OCI-LY7 (cell line): ENCODE measurements around the gene GNB4. TPM values are rescaled to one million over a fixed set of nuclear protein-coding genes. Genes with fewer than 3 reads are reported as not detected.

Experiments used
- BruUV-seq: library from RNA; stranded (reverse); fragments of 400-500 nt; replicated peaks from 2 replicates; lab custom pipeline; 2021; lab: Mats Ljungman, UMichigan
- CTCF ChIA-PET: fragments of 300-600 bp; sonication (Branson Sonifier 250); formaldehyde crosslinking; loops from one replicate; lab custom pipeline; 2022; ENCODE audit warnings: antibody characterized with exemption; ENCODE audit not compliant: unreplicated experiment; lab: Charles Lee
- POLR2A ChIA-PET: fragments of 300-600 bp; sonication (Branson Sonifier 250); formaldehyde crosslinking; loops from one replicate; lab custom pipeline; 2022; ENCODE audit warnings: antibody characterized with exemption; lab: Charles Lee
- DNase-seq: peaks from one replicate; pipeline ENCODE4 v3.0.0-alpha.2; 2015; ENCODE audit warnings: low spot score
- H2AFZ ChIP-seq: fragments of 200-600 bp; sonication (generic), shearing (Covaris generic); 2 replicates; pipeline ENCODE4 v1.6.1; 2014; ENCODE audit warnings: mild to moderate bottlenecking, antibody characterized with exemption, low read length, moderate library complexity
- H3K27ac ChIP-seq: fragments of 200-600 bp; sonication (generic); 2 replicates; pipeline ENCODE4 v1.5.1; 2014; ENCODE audit warnings: mixed run types, low read depth, mild to moderate bottlenecking, moderate library complexity, low read length, inconsistent platforms; ENCODE audit not compliant: poor library complexity, severe bottlenecking
- H3K36me3 ChIP-seq: fragments of 200-600 bp; sonication (generic); 2 replicates; pipeline ENCODE4 v1.6.1; 2014; ENCODE audit warnings: mild to moderate bottlenecking, antibody characterized with exemption, low read length, moderate library complexity, mixed read lengths; ENCODE audit not compliant: insufficient read depth
- H3K4me1 ChIP-seq: fragments of 200-600 bp; sonication (generic); 2 replicates; pipeline ENCODE4 v1.5.1; 2014; ENCODE audit warnings: mild to moderate bottlenecking, low read length; ENCODE audit not compliant: insufficient read depth, poor library complexity, severe bottlenecking
- H3K4me2 ChIP-seq: fragments of 200-600 bp; sonication (generic); 2 replicates; pipeline ENCODE4 v1.6.1; 2014; ENCODE audit warnings: mild to moderate bottlenecking, low read length
- H3K4me3 ChIP-seq: fragments of 200-600 bp; sonication (generic); 2 replicates; pipeline ENCODE4 v1.5.1; 2014; ENCODE audit warnings: mild to moderate bottlenecking, low read depth, low read length; ENCODE audit not compliant: poor library complexity, severe bottlenecking
- H3K79me2 ChIP-seq: fragments of 200-600 bp; sonication (generic); 2 replicates; pipeline ENCODE4 v1.6.1; 2016; ENCODE audit warnings: low read depth, mild to moderate bottlenecking, low read length, moderate library complexity, mixed read lengths; ENCODE audit not compliant: insufficient read depth
- H3K9me2 ChIP-seq: fragments of 200-600 bp; sonication (generic); 2 replicates; pipeline ENCODE4 v1.6.1; 2016; ENCODE audit warnings: mild to moderate bottlenecking, low read length, mixed read lengths; ENCODE audit not compliant: insufficient read depth
- H3K9me3 ChIP-seq: fragments of 200-600 bp; sonication (generic); 2 replicates; pipeline ENCODE4 v1.6.1; 2014; ENCODE audit warnings: mild to moderate bottlenecking, mixed run types, low read length, mixed read lengths
- H4K20me1 ChIP-seq: fragments of 200-600 bp; sonication (generic); 2 replicates; pipeline ENCODE4 v1.6.1; 2014; ENCODE audit warnings: mild to moderate bottlenecking, antibody characterized with exemption, low read length, moderate library complexity, mixed read lengths; ENCODE audit not compliant: insufficient read depth
- CTCF ChIP-seq: fragments of 200-600 bp; sonication (generic); conservative IDR thresholded peaks from 2 replicates; pipeline ENCODE4 v1.5.1; 2014; ENCODE audit warnings: mild to moderate bottlenecking, antibody characterized with exemption, low read length, moderate library complexity, mixed read lengths
- EZH2phosphoT487 ChIP-seq: fragments of 200-600 bp; sonication (generic); IDR thresholded peaks from 2 replicates; pipeline ENCODE4 v1.6.1; 2018; ENCODE audit warnings: low read depth, borderline replicate concordance, mild to moderate bottlenecking, mixed run types, antibody characterized with exemption, low read length, moderate library complexity, mixed read lengths
- intact Hi-C: fragments of 100-400 bp; cut with micrococcal nuclease; formaldehyde crosslinking; loops from one replicate; pipeline ENCODE4 v1.10.0; 2022; ENCODE audit not compliant: unreplicated experiment
- total RNA-seq, 2 experiments: library from RNA; depleted of rRNA in 1 of 2; stranded (reverse); fragments of >200 nt in 1 of 2; shearing (Covaris generic) in 1 of 2; gene quantifications; 2 replicates each; pipeline ENCODE4 v1.2.3, GENCODE V29; 2014 to 2022

Gene GNB4
- total RNA-seq, 2 experiments from 2014 or later = 3.7 to 9.5 TPM

GRCh38 chr3:179473565-179473964, 22.3 kb upstream of the GNB4 start:
- Histone ChIP-seq H3K9me2 (no peaks in the 10 kb centered on the region), H3K9me3 (no peaks in the 10 kb centered on the region), H3K79me2 (no peaks in the 10 kb centered on the region), H3K27ac (peak overlapping the region; percentile 28), H3K4me2 (peak overlapping the region; percentile 57), H4K20me1 (no peaks in the 10 kb centered on the region), H3K4me1 (peaks cover 10% of the 10 kb centered on the region), H2AFZ (peak overlapping the region; percentile 95), H3K36me3 (no peaks in the 10 kb centered on the region), H3K4me3 (peak overlapping the region; percentile 29)
- no TSS peak for BruUV-seq
- peak; percentile 49 for DNase-seq
- ChIA-PET CTCF (no interaction called here), POLR2A (interaction anchor here (0.5 to 1.6 kb wide), 6 partner anchors 10 to 81 kb away, joined by 3 to 5 read pairs (median 3); partner anchors contain the start of gene GNB4)
- no peak for TF ChIP-seq CTCF
- TF ChIP-seq EZH2phosphoT487 = no peak
- intact Hi-C loops = no loop called here

- Histone ChIP-seq H2AFZ (no peak overlapping the region; the same call in 1 of the 2 replicates), H3K4me1 (peaks cover 31% of the 10 kb centered on the region), H3K27ac (no peak overlapping the region), H4K20me1 (no peaks in the 10 kb centered on the region), H3K79me2 (no peaks in the 10 kb centered on the region), H3K4me2 (no peak overlapping the region), H3K4me3 (no peak overlapping the region), H3K9me3 (no peaks in the 10 kb centered on the region), H3K9me2 (no peaks in the 10 kb centered on the region), H3K36me3 (no peaks in the 10 kb centered on the region)
- intact Hi-C loops = loop anchor here (5.0 kb wide), 1 partner anchor 98 kb away; the partner anchor contains the start of gene ACTL6A
- TF ChIP-seq EZH2phosphoT487 (no peak), CTCF (no peak)
- ChIA-PET POLR2A (interaction anchor here (1.2 to 3.3 kb wide), 5 partner anchors 9 to 84 kb away, joined by 3 to 18 read pairs (median 5); partner anchors contain the start of gene GNB4), CTCF (interaction anchor here (0.9 kb wide), 1 partner anchor 17 kb away, joined by 3 read pairs; no protein-coding TSS in a partner anchor)
- no peak for DNase-seq
- BruUV-seq = no TSS peak
Observed at GRCh38 chr3:179464323-179465092, 13.2 kb upstream of the GNB4 start.
